Choroid plexus epithelial cell (primary cell): Measurements from ENCODE around the gene LAP3.
"Not testable (repeated sequence)": the region's sequence is repeated elsewhere in the genome, so short reads cannot be mapped to it uniquely, and the experiment has no call there.

Experiments used
- DNase-seq: peaks from one replicate; pipeline ENCODE4 v3.0.0-alpha.2; 2010; ENCODE audit warnings: low read depth
- H3K4me3 ChIP-seq: 2 replicates; pipeline ENCODE4 v1.5.1; 2011; ENCODE audit warnings: low read depth, mild to moderate bottlenecking, control low read depth, low read length, moderate library complexity
- CTCF ChIP-seq: conservative IDR thresholded peaks from 2 replicates; pipeline ENCODE4 v1.5.1; 2011; ENCODE audit warnings: low read depth, mild to moderate bottlenecking, control low read depth, inconsistent platforms, low read length, moderate library complexity

LAP3 gene

GRCh38 chr4:17561195-17561909, 15.6 kb upstream of the LAP3 start:
- H3K4me3 ChIP-seq, result no peak overlapping the region
- TF ChIP-seq CTCF, result no peak
- DNase-seq, result peak; percentile 23

GRCh38 chr4:17562157-17562556, 14.8 kb upstream of the LAP3 start:
- peak; percentile 26 for TF ChIP-seq CTCF
- H3K4me3 ChIP-seq, result no peak overlapping the region
- no peak for DNase-seq

- no peak for DNase-seq
- no peak overlapping the region for H3K4me3 ChIP-seq
- no peak for TF ChIP-seq CTCF
These were observed 11.2 kb upstream of the LAP3 start for GRCh38 chr4:17565846-17566245.

GRCh38 chr4:17567271-17567670, 9.7 kb upstream of the LAP3 start:
- TF ChIP-seq CTCF, result no peak
- H3K4me3 ChIP-seq, result no peak overlapping the region
- DNase-seq, result no peak

- TF ChIP-seq CTCF, result no peak
- DNase-seq, result no peak
- no peak overlapping the region for H3K4me3 ChIP-seq
These were observed 2.8 kb upstream of the LAP3 start for GRCh38 chr4:17574206-17574605.

- not testable (repeated sequence) for H3K4me3 ChIP-seq, DNase-seq
These were observed 1.8 kb upstream of the LAP3 start for GRCh38 chr4:17575177-17575576.

GRCh38 chr4:17577665-17578481, 875 bp downstream of the LAP3 start:
- TF ChIP-seq CTCF, result no peak

More at GRCh38 chr4:17577665-17578481, 875 bp downstream of the LAP3 start:
- H3K4me3 ChIP-seq, result peak overlapping the region; percentile 85
- peak; percentile 21 for DNase-seq
